Adipose tissue (tissue), 3 donors: ENCODE measurements around the gene E2F7. TPM values are rescaled to one million over a fixed set of nuclear protein-coding genes. Genes with fewer than 3 reads are reported as not detected.

Experiments used
- H3K27ac ChIP-seq: one replicate; pipeline ENCODE4 v1.5.1; 2013; ENCODE audit warnings: low read depth, low read length
- WGBS, 3 donors: extraction: QIAGEN DNeasy Blood & Tissue Kit; methylation state at CpG; one replicate each; pipeline ENCODE4 v1.1.7; 2013; 5-methylcytosine and 5-hydroxymethylcytosine counted together
- polyA plus RNA-seq, 3 donors: library from polyadenylated mRNA; stranded (reverse); fragments of 200-250 nt; gene quantifications; one replicate each; pipeline ENCODE4 v1.2.3, GENCODE V29; 2013
- donor health status: healthy with polysubstance abuse.
- donor health status: Bipolar disorder and iron deficiency.
- donor health status: healthy.

E2F7 gene
- polyA plus RNA-seq, 3 donors, result 0.01 to 0.03 TPM; not detected in 1

- WGBS, 3 donors, result 82 to 94% (median 82%) methylated on average over 3 of the region's 3 CpGs
- H3K27ac ChIP-seq, result no peak overlapping the region
These were observed 7.6 kb upstream of the E2F7 start for GRCh38 chr12:77072833-77073495.

GRCh38 chr12:77070800-77071449 lies 5.6 kb upstream of the E2F7 start:
- 81 to 88% (median 87%) methylated on average over 5 of the region's 5 CpGs for WGBS, 3 donors
- H3K27ac ChIP-seq, result no peak overlapping the region

DNA sequence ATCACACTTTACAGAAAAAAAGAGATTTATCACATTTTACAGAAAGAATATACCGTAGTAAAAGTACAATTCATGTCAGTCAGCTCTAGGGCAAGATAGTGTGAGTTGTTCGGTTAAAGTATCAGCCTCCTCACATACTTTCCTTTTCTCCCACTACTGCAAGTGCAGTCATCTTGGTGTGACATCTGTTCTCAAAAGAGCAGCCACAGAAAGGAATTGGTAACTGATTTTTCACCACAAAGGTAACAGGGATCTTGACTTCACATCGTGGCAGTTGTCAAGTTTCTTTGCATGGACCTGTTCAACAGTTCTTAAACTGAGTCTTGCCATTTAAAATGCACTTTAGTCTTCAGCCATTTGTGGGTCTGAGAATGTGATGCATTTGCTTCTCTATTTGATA lies 5.0 kb upstream of the E2F7 start:
- H3K27ac ChIP-seq, result no peak overlapping the region
- 74 to 79% (median 75%) methylated on average over 3 of the region's 3 CpGs for WGBS, 3 donors

GRCh38 chr12:77064896-77065360 lies 441 bp downstream of the E2F7 start:
- H3K27ac ChIP-seq, result no peak overlapping the region

GRCh38 chr12:77062846-77063461 lies 2.4 kb downstream of the E2F7 start:
- no peak overlapping the region for H3K27ac ChIP-seq
- WGBS, 3 donors, result 78 to 85% (median 79%) methylated on average over 12 of the region's 12 CpGs

More at GRCh38 chr12:77064896-77065360, 441 bp downstream of the E2F7 start:
- 1 to 2% (median 1%) methylated on average over 24 of the region's 24 CpGs for WGBS, 3 donors

GRCh38 chr12:77062396-77062795 lies 3.0 kb downstream of the E2F7 start:
- H3K27ac ChIP-seq, result no peak overlapping the region
- WGBS, 3 donors, result 82 to 92% (median 87%) methylated on average over 1 of the region's 1 CpG

DNA sequence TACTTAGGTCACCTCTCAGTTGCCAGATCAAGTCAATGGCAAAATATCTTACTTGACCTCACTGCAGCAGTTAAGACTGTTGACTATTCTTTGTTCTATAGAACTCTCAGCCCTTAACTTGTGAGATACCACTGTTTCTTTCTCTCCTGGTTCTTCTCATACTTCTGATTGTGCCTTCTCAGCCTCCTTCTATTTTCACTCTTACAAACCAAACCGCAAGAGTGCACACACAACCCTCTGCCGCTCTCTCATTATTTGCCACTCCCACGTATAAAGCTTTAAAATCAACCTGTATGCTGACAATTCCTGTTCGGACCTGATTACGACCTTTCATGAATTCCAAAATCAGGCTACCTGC lies 4.5 kb downstream of the E2F7 start:
- 94 to 95% (median 95%) methylated on average over 5 of the region's 5 CpGs for WGBS, 3 donors
- no peak overlapping the region for H3K27ac ChIP-seq

- no peak overlapping the region for H3K27ac ChIP-seq
- 73 to 88% (median 80%) methylated on average over 3 of the region's 3 CpGs for WGBS, 3 donors
These were observed 5.1 kb downstream of the E2F7 start for GRCh38 chr12:77060136-77060882.

GRCh38 chr12:77058740-77059139 lies 6.6 kb downstream of the E2F7 start:
- H3K27ac ChIP-seq, result no peak overlapping the region
- WGBS, 3 donors, result 91 to 93% (median 92%) methylated on average over 5 of the region's 5 CpGs

GRCh38 chr12:77054851-77055250 lies 10.5 kb downstream of the E2F7 start:
- WGBS, 3 donors, result 86 to 93% (median 91%) methylated on average over 4 of the region's 4 CpGs
- H3K27ac ChIP-seq, result no peak overlapping the region

DNA sequence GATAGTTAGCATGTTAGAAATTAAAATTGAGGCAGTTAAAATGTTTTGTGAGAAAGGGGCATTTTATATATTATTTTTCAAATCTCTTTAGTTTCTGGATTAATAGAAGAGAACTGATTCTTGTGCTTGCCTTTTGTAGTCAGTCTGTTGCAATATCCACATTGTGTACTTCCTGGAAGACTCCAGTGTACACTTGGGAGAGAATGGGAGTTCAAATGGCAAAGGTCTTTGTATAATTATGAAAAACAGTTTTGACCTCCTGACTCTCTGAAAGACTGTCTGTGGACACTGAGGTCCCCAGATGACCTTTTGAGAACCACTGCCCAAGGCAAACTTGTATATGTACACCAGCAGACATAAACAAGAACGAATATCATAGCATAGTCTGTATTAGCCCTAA lies 12.1 kb downstream of the E2F7 start:
- WGBS, 3 donors, result 38 to 91% (median 91%) methylated on average over 1 of the region's 1 CpG
- no peak overlapping the region for H3K27ac ChIP-seq

DNA sequence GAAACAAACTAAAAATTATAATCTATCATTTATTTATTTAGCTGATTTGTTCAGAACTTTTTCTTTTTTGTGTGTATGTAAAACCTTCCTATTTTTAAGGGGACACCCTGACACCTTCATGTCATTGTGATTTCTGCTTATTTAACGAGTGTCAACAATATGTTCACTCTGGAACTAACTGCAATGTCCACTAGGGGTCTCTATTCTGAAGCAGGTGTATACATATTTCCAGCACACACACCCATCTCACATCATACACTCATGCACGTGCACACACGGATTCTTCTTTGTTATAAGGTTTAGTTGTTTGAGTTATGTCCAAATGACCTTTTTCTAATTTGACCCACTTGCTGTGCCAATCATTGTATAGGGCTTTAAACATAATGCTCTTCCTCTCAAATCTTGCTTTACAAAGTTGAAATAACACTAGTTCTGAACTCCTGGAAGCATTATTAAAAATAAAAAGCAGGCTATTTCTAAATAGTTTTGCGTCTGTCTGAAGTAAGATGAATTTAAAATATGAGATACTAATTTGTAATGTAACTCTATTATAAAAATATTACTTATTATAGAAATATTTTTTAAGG lies 15.5 kb downstream of the E2F7 start:
- WGBS, 3 donors, result 24 to 27% (median 24%) methylated on average over 4 of the region's 4 CpGs

GRCh38 chr12:77047341-77048109 lies 17.8 kb downstream of the E2F7 start:
- 86 to 94% (median 90%) methylated on average over 6 of the region's 6 CpGs for WGBS, 3 donors
- no peak overlapping the region for H3K27ac ChIP-seq

More for the DNA sequence above, 15.5 kb downstream of the E2F7 start:
- H3K27ac ChIP-seq, result no peak overlapping the region

DNA sequence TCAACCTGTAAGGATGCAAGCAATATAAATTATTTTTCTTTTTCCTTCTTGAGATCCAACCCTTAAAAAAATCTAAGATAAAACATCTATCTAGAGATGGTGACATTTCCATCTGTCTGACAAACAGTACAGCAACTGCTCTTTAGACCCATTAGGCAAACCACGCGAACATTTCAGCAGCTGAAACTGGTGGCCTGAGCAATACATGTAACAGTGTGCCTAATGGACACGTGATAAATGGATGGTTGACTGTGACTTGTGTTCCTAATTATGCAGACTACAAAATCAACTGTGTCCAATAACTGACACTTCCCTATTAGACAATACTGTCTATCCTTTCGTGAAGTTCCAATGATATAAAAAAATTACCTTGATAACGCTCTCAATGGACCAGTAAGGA lies 18.9 kb downstream of the E2F7 start:
- WGBS, 3 donors, result 93 to 99% (median 97%) methylated on average over 5 of the region's 5 CpGs
- H3K27ac ChIP-seq, result no peak overlapping the region

- no peak overlapping the region for H3K27ac ChIP-seq
- WGBS, 3 donors, result 79 to 97% (median 86%) methylated on average over 6 of the region's 6 CpGs
These were observed 20.2 kb downstream of the E2F7 start for GRCh38 chr12:77045183-77045582.

DNA sequence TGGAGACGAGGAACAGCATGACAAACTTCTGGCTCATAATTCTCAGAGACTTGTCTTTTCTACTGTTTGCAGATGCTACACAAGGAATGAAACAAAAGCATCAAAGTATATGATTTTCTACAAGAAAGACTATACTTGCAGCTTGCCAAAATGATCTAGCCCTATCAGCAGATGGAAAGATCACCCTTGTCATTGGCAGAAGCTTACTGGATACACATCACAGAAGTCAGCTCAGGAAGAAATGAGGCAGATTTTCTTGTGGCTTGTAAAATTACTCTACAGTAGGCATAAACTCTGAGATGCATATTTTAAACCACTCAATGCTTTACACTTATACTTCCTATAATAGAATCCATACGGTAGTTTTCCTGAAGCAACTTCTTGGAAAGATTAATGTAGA lies 20.6 kb downstream of the E2F7 start:
- WGBS, 3 donors, result 76 to 93% (median 86%) methylated on average over 2 of the region's 2 CpGs
- no peak overlapping the region for H3K27ac ChIP-seq

DNA sequence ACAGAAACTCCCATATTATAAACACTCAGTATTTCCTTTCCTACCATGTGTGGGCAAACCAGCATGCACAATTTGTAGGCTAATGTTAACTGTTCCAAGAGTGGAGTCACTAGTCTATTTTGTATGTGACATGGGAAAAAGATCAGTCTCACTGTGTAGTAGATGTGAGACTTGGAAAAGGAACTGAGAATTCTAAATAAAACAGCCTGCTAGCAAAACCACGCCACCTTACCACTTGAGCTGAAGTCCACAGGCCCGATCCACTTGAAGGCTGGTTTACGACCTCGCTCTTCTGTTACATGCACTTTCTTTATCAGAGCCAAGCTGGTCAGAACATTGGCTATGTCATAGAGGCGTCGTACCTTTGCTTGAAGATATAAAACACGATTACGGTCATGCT lies 22.5 kb downstream of the E2F7 start:
- 93 to 97% (median 96%) methylated on average over 8 of the region's 8 CpGs for WGBS, 3 donors
- no peak overlapping the region for H3K27ac ChIP-seq

DNA sequence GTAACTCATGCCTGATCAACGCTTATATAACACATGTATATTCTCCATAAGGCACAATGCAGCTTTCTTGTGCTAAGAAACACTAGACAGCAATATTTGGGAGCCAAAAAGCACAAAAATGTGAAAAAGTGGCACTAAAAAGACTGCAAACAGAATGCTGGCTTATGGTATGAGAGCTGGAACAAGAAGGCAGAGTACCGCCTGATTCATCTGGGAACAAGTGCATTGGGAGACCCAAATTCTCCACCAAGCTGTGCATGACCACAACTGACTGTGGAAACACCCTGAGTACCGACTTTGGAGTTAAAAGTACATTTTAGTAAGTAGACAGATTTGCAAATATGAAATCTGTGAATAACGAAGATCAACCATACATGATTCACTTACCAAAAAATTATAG lies 25.1 kb downstream of the E2F7 start:
- 95 to 99% (median 97%) methylated on average over 4 of the region's 4 CpGs for WGBS, 3 donors
- H3K27ac ChIP-seq, result no peak overlapping the region
